ENCODE results near the gene DSG4.
"Not testable (repeated sequence)": the region's sequence is repeated elsewhere in the genome, so short reads cannot be mapped to it uniquely, and the experiment has no call there.

DSG4 gene, protein sequence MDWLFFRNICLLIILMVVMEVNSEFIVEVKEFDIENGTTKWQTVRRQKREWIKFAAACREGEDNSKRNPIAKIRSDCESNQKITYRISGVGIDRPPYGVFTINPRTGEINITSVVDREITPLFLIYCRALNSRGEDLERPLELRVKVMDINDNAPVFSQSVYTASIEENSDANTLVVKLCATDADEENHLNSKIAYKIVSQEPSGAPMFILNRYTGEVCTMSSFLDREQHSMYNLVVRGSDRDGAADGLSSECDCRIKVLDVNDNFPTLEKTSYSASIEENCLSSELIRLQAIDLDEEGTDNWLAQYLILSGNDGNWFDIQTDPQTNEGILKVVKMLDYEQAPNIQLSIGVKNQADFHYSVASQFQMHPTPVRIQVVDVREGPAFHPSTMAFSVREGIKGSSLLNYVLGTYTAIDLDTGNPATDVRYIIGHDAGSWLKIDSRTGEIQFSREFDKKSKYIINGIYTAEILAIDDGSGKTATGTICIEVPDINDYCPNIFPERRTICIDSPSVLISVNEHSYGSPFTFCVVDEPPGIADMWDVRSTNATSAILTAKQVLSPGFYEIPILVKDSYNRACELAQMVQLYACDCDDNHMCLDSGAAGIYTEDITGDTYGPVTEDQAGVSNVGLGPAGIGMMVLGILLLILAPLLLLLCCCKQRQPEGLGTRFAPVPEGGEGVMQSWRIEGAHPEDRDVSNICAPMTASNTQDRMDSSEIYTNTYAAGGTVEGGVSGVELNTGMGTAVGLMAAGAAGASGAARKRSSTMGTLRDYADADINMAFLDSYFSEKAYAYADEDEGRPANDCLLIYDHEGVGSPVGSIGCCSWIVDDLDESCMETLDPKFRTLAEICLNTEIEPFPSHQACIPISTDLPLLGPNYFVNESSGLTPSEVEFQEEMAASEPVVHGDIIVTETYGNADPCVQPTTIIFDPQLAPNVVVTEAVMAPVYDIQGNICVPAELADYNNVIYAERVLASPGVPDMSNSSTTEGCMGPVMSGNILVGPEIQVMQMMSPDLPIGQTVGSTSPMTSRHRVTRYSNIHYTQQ

GRCh38 chr18:31376477-31376876 lies at the start of gene DSG4:
DSG4 (plus strand) TSS chr18:31376777; CDS start chr18:31376912, 135 bp downstream.
- no peak for DNase-seq (ENCODE audit: low read depth in 3 of 3)

GRCh38 chr18:31329787-31330438 lies 46.7 kb upstream of the DSG4 start:
- DNase-seq (ENCODE audit: low read depth in 3 of 3) = no peak

DNA sequence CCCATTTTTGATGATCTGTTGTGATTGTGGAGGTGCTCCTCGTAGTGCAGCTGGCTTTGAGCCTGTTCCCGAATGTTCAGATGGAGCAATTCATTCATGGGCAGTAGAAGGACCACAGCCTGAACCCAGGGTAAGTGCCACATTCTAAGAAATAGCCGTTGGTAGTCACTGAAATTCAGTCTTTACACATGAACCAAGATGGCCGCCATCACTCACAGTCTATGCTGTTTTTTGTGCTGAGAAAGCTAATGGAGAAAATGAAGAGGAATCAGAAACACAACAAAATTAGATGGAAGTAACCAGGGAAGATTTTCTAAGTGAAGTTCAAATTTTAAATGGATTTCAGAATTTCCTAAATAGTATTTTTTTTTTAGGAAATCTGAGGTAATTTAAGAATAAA lies 33.1 kb upstream of the DSG4 start:
- DNase-seq (ENCODE audit: low read depth in 3 of 3) = no peak

- not testable (repeated sequence) for DNase-seq (ENCODE audit: low read depth in 3 of 3)
These were observed 23.2 kb upstream of the DSG4 start for GRCh38 chr18:31353336-31353735.

- no peak for DNase-seq (ENCODE audit: low read depth in 3 of 3)
These were observed 21.6 kb upstream of the DSG4 start for GRCh38 chr18:31354990-31355389.

- no peak for DNase-seq (ENCODE audit: low read depth in 3 of 3)
These were observed 20.6 kb upstream of the DSG4 start for GRCh38 chr18:31356025-31356424.

DNA sequence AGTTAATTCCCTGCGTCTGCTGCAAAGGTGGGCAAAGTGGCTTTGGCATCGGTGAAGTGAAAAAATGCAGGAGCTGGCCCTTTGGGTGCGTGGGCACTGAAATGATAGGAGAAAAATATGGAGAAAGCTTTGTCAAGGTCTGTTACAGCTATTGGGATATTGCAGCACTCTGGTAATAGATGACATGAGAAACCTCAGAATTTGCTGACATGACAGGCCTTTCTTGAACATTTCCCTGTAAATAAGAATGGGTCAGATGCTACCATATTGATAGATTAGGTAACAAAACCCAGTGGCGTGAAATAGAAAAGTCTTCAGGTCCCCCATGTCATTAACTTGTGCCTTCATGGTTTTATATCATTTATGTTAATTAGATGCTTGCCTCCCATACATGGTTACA lies 12.4 kb upstream of the DSG4 start:
- DNase-seq (ENCODE audit: low read depth in 3 of 3) = no peak

- DNase-seq (ENCODE audit: low read depth in 3 of 3) = no peak
These were observed 7.1 kb upstream of the DSG4 start for GRCh38 chr18:31369478-31369877.

GRCh38 chr18:31371989-31372388 lies 4.6 kb upstream of the DSG4 start:
- DNase-seq (ENCODE audit: low read depth in 3 of 3) = no peak

- DNase-seq (ENCODE audit: low read depth in 3 of 3) = no peak
These were observed 2.9 kb upstream of the DSG4 start for GRCh38 chr18:31373641-31374040.

DNA sequence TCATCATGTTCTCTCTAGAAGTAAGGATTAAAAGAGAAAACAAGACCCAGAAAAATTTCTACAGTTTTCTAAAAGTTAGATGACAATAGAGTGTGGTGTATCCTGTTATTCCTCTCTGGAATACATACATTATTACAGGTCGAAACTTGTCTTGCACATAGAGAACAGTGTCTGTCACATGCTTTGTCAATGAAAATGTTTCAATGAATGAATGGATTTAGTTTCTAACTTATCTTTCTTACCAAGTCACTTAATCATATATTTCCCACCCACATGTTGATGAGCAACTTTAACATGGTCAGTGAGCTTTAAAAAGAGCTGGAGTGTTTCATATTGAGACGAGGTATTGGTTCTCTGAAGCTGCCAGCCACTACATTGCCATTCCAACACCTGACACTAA lies 4.3 kb downstream of the DSG4 start:
- DNase-seq (ENCODE audit: low read depth in 3 of 3) = no peak

GRCh38 chr18:31382107-31382506 lies 5.5 kb downstream of the DSG4 start:
- no peak for DNase-seq (ENCODE audit: low read depth in 3 of 3)

GRCh38 chr18:31386741-31387140 lies 10.2 kb downstream of the DSG4 start:
- DNase-seq (ENCODE audit: low read depth in 3 of 3) = no peak

DNA sequence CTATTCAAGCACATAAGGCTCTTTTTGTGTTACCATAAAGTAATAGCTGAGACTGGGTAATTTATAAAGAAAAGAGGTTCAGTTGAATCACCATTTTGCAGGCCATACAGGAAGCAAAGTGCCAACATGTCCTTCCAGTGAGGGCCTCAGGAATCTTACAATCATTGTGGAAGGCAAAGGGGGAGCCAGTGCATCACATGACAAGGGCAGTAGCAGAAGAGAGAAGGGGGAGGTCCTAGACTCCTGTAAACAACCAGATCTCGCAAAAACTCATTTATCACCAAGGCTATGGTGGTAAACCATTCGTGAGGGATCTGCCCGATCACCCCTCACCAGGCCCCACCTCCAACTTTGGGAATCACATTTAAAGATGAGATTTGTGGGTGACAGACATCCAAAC lies 16.7 kb downstream of the DSG4 start:
- no peak for DNase-seq (ENCODE audit: low read depth in 3 of 3)

- DNase-seq (ENCODE audit: low read depth in 3 of 3) = no peak
These were observed 20.4 kb downstream of the DSG4 start for GRCh38 chr18:31396796-31397612.

- no peak for DNase-seq (ENCODE audit: low read depth in 3 of 3)
These were observed 21.6 kb downstream of the DSG4 start for GRCh38 chr18:31398191-31398590.

GRCh38 chr18:31399306-31400032 lies 22.9 kb downstream of the DSG4 start:
- no peak for DNase-seq (ENCODE audit: low read depth in 3 of 3)

GRCh38 chr18:31401156-31402025 lies 24.8 kb downstream of the DSG4 start:
- no peak for DNase-seq (ENCODE audit: low read depth in 3 of 3)

GRCh38 chr18:31402026-31402373 lies 25.4 kb downstream of the DSG4 start:
- DNase-seq (ENCODE audit: low read depth in 3 of 3) = no peak

DNA sequence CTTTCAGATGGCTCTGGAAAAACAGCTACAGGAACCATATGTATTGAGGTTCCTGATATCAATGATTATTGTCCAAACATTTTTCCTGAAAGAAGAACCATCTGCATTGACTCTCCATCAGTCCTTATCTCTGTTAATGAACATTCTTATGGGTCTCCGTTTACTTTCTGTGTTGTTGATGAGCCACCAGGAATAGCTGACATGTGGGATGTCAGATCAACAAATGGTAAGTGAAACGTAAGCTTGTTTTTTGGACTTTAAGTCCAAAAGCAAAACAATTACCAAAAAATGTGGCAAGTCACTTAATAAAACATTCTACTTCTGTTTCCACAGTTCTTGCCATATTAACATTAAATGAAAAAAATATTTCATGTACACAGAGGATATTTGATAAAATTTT lies 26.8 kb downstream of the DSG4 start:
- no peak for DNase-seq (ENCODE audit: low read depth in 3 of 3)
